B cell (primary cell): ENCODE measurements around the gene SAMD7. TPM values are rescaled to one million over a fixed set of nuclear protein-coding genes. Genes with fewer than 3 reads are reported as not detected.

ENCODE experiments used
- ATAC-seq: fragments of 200-7000 bp; cut with Tn5 transposase; one replicate; pipeline ENCODE4 v1.10.0; 2021; ENCODE audit warnings: low read depth, mild to moderate bottlenecking, moderate number of reproducible peaks, moderate library complexity
- CTCF ChIA-PET: fragments of 350-600 bp; sonication (Branson Sonifier 250); formaldehyde crosslinking; loops from one replicate; lab custom pipeline; 2021; ENCODE audit warnings: antibody characterized with exemption, inconsistent platforms; lab: Charles Lee
- POLR2A ChIA-PET: fragments of 350-600 bp; sonication (Branson Sonifier 250); formaldehyde crosslinking; loops from one replicate; lab custom pipeline; 2021; ENCODE audit warnings: antibody characterized with exemption; lab: Charles Lee
- DNase-seq: peaks from one replicate; pipeline ENCODE4 v3.0.0; 2013
- H2AFZ ChIP-seq: 2 replicates; pipeline ENCODE4 v1.6.1; 2012; ENCODE audit warnings: mild to moderate bottlenecking, low read depth, low read length; ENCODE audit not compliant: insufficient read depth, poor library complexity, severe bottlenecking
- H3K27ac ChIP-seq, 2 donors: 1 replicate in 1 of 2; 2 replicates in 1 of 2; pipeline ENCODE4 v1.5.1; 2012 to 2013; ENCODE audit warnings: low read length in 2 of 2, mild to moderate bottlenecking in 2 of 2, moderate library complexity in 1 of 2
- H3K27me3 ChIP-seq, 4 experiments: fragments of 200-600 bp in 1 of 4; sonication (generic) in 1 of 4; replicated peaks in 1 of 4; 1 replicate in 2 of 4; 2 replicates in 2 of 4; pipeline versions ENCODE4 v1.6.1 to v1.7.0; 2013 to 2016; ENCODE audit warnings: low read length in 3 of 4, mild to moderate bottlenecking in 2 of 4, mixed read lengths in 1 of 4, moderate library complexity in 1 of 4; ENCODE audit not compliant: insufficient read depth in 4 of 4, control insufficient read depth in 3 of 4; ENCODE audit errors: control extremely low read depth in 1 of 4
- H3K36me3 ChIP-seq, 2 experiments: replicated peaks in 1 of 2; 1 replicate in 1 of 2; 2 replicates in 1 of 2; pipeline versions ENCODE4 v1.6.1 to v1.7.1; 2013; ENCODE audit warnings: low read length in 1 of 2; ENCODE audit not compliant: insufficient read depth in 2 of 2, control insufficient read depth in 1 of 2; ENCODE audit errors: control extremely low read depth in 1 of 2, extremely low read depth in 1 of 2
- H3K4me1 ChIP-seq, 2 donors: fragments of 200-600 bp in 1 of 2; sonication (generic) in 1 of 2; 1 replicate in 1 of 2; 2 replicates in 1 of 2; pipeline versions ENCODE4 v1.5.1 to v1.6.1; 2013 to 2017; ENCODE audit warnings: low read length in 2 of 2; ENCODE audit not compliant: control insufficient read depth in 2 of 2, insufficient read depth in 2 of 2
- H3K4me2 ChIP-seq: replicated peaks from 2 replicates; pipeline ENCODE3; 2012; ENCODE audit warnings: mild to moderate bottlenecking, low read depth, low read length; ENCODE audit not compliant: poor library complexity, severe bottlenecking
- H3K4me3 ChIP-seq, 5 experiments: fragments of 200-600 bp in 1 of 5; sonication (generic) in 1 of 5; 1 replicate in 3 of 5; 2 replicates in 2 of 5; pipeline versions ENCODE4 v1.5.1 to v1.7.0; 2011 to 2016; ENCODE audit warnings: low read length in 4 of 5, mild to moderate bottlenecking in 4 of 5, low read depth in 2 of 5, control low read depth in 1 of 5, moderate library complexity in 1 of 5; ENCODE audit not compliant: insufficient read depth in 1 of 5; ENCODE audit errors: control extremely low read depth in 1 of 5, extremely low read depth in 1 of 5
- H3K79me2 ChIP-seq: fragments of 200-600 bp; sonication (generic); one replicate; pipeline ENCODE4 v1.6.0; 2016; ENCODE audit warnings: low read length; ENCODE audit not compliant: control insufficient read depth, insufficient read depth
- H3K9ac ChIP-seq: fragments of 200-600 bp; sonication (generic); 2 replicates; pipeline ENCODE4 v1.6.1; 2017; ENCODE audit warnings: mild to moderate bottlenecking, low read length, moderate library complexity
- H3K9me3 ChIP-seq, 3 donors: one replicate each; pipeline versions ENCODE4 v1.6.1 to v1.7.1; 2013; ENCODE audit warnings: low read length in 2 of 3; ENCODE audit not compliant: control insufficient read depth in 2 of 3, insufficient read depth in 1 of 3; ENCODE audit errors: control extremely low read depth in 1 of 3
- H4K20me1 ChIP-seq: 2 replicates; pipeline ENCODE4 v1.6.0; 2012; ENCODE audit warnings: mild to moderate bottlenecking, low read length; ENCODE audit not compliant: insufficient read depth, control insufficient read depth, poor library complexity, severe bottlenecking
- H3K27ac Mint-ChIP-seq: one replicate; pipeline ENCODE4 v1.8.0; 2021; ENCODE audit warnings: mixed read lengths
- H3K27me3 Mint-ChIP-seq: one replicate; pipeline ENCODE4 v1.8.0; 2021; ENCODE audit warnings: mixed read lengths
- H3K4me1 Mint-ChIP-seq: one replicate; pipeline ENCODE4 v1.8.0; 2021; ENCODE audit warnings: mixed read lengths
- H3K4me3 Mint-ChIP-seq: one replicate; pipeline ENCODE4 v1.8.0; 2021; ENCODE audit warnings: mixed read lengths
- H3K9me3 Mint-ChIP-seq: one replicate; pipeline ENCODE4 v1.8.0; 2022; ENCODE audit warnings: mixed read lengths; ENCODE audit not compliant: insufficient read depth
- EZH2 ChIP-seq: IDR thresholded peaks from 2 replicates; pipeline ENCODE4 v1.6.1; 2012; ENCODE audit warnings: borderline replicate concordance, low read depth, mild to moderate bottlenecking, moderate library complexity, low read length; ENCODE audit not compliant: insufficient read depth, poor library complexity, severe bottlenecking
- WGBS: methylation state at CpG from one replicate; pipeline ENCODE4 v1.1.5; 2013; ENCODE audit warnings: missing lambda C conversion rate; ENCODE audit not compliant: insufficient coverage; 5-methylcytosine and 5-hydroxymethylcytosine counted together
- intact Hi-C: fragments of 100-400 bp; cut with micrococcal nuclease; formaldehyde crosslinking; loops from one replicate; pipeline ENCODE4 v1.10.0; 2022
- polyA plus RNA-seq: library from polyadenylated mRNA; depleted of rRNA; stranded (reverse); fragments of >200 nt; gene quantifications from 2 replicates; pipeline ENCODE4 v1.2.3, GENCODE V29; 2012
- total RNA-seq, 2 donors: library from RNA; stranded (reverse); fragments of 120-200 nt in 1 of 2; gene quantifications; 1 replicate in 1 of 2; 2 replicates in 1 of 2; pipeline versions ENCODE4 v1.2.3 to v1.2.4, GENCODE V29; 2013 to 2022
- TF ChIP-seq, protein P1 (sequence below): fragments of 200-600 bp; IDR thresholded peaks from one replicate; pipeline ENCODE4 v1.8.0; 2022; ENCODE audit warnings: antibody characterized with exemption, mild to moderate bottlenecking

The SAMD7 gene
- total and polyA plus RNA-seq, 2 donors (not counting 1 experiment from before 2014, with no cell fraction given): not detected

DNA sequence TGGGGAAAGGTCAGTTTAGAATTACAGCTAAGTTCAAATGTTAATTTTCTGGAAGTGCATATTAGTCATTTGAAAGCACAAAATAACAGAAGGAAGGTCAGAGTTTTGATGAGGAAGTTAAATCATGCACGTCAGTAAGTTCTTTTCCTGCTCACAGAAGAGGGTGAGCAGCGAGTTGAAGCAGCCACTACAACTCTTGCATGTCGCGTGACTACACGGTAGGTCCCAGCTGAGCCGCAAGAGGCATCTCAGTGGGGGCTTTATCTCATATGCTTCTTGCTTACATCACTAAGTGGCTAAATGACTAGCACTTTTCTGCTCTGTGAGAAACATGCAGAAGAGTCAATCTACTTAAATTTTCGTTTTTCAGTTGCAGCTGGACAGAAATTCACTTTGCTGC lies 33.9 kb downstream of the SAMD7 start:
- no peaks in the 10 kb centered on the region for H4K20me1 ChIP-seq
- intact Hi-C loops: loop anchor here (1.0 to 10.0 kb wide), 3 partner anchors 13 to 281 kb away; partner anchors contain the start of genes MECOM and SEC62
- H3K27ac ChIP-seq: peak overlapping the region; percentile 79 to 81
- H3K9ac ChIP-seq: peak overlapping the region; percentile 26
- H3K9me3 Mint-ChIP-seq: no peaks in the 10 kb centered on the region
- no peaks in the 10 kb centered on the region for H3K27me3 Mint-ChIP-seq
- WGBS: 0% methylated on average over 7 of the region's 7 CpGs
- H3K36me3 ChIP-seq: no peaks in the 10 kb centered on the region
- peak overlapping the region; percentile 91 for H3K27ac Mint-ChIP-seq
- H3K4me3 Mint-ChIP-seq: peak overlapping the region; percentile 79
- ATAC-seq: peak; percentile 91
- peaks cover 87% of the 10 kb centered on the region for H3K4me1 Mint-ChIP-seq
- peak overlapping the region in 3 of 5 experiments; percentile 13 to 38 (median 15) for H3K4me3 ChIP-seq
- H3K4me2 ChIP-seq: peak overlapping the region; percentile 68
- peaks cover 82 to 88% of the 10 kb centered on the region in 2 donors for H3K4me1 ChIP-seq
- peaks cover 0 to 4% (median 0%) of the 10 kb centered on the region in 3 donors for H3K9me3 ChIP-seq
- ChIA-PET POLR2A (interaction anchor here (1.0 to 2.2 kb wide), 4 partner anchors 9 to 411 kb away, joined by 4 to 16 read pairs (median 8); partner anchors contain the start of gene SEC62), CTCF (interaction anchor here (0.8 to 10.1 kb wide), 4 partner anchors 9 to 21 kb away, joined by 3 to 103 read pairs (median 41); partner anchors contain the start of gene SEC62)
- H3K79me2 ChIP-seq: peaks cover 3% of the 10 kb centered on the region
- H2AFZ ChIP-seq: no peak overlapping the region
- H3K27me3 ChIP-seq: no peaks in the 10 kb centered on the region
- DNase-seq: peak; percentile 93
- TF ChIP-seq, protein P1, sequence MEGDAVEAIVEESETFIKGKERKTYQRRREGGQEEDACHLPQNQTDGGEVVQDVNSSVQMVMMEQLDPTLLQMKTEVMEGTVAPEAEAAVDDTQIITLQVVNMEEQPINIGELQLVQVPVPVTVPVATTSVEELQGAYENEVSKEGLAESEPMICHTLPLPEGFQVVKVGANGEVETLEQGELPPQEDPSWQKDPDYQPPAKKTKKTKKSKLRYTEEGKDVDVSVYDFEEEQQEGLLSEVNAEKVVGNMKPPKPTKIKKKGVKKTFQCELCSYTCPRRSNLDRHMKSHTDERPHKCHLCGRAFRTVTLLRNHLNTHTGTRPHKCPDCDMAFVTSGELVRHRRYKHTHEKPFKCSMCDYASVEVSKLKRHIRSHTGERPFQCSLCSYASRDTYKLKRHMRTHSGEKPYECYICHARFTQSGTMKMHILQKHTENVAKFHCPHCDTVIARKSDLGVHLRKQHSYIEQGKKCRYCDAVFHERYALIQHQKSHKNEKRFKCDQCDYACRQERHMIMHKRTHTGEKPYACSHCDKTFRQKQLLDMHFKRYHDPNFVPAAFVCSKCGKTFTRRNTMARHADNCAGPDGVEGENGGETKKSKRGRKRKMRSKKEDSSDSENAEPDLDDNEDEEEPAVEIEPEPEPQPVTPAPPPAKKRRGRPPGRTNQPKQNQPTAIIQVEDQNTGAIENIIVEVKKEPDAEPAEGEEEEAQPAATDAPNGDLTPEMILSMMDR: peak; percentile 11
- TF ChIP-seq EZH2: no peak

DNA sequence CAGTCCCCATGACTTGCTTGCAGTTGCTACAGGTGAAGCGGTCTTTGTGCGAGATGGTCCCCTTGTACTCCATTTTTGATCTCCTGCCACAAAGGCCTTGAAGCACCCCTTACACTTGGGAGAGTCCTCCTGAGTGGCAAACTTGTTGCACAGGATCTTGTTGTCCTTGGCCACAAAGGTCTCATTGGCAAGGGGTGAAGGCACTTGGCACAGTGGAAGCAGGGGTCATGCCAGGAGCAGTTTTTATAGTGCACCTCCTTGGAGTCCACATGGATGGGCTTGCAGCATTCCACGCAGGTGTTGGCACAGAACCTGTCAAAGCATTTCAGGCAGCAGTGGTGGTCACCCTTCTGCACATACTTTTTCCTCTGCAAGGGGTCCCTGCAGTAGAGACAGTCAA lies 35.0 kb downstream of the SAMD7 start:
- TF ChIP-seq, protein P1: no peak
- TF ChIP-seq EZH2: no peak
- 100% methylated on average over 3 of the region's 3 CpGs for WGBS
- POLR2A ChIA-PET: interaction anchor here (0.7 to 2.2 kb wide), 4 partner anchors 20 to 410 kb away, joined by 3 to 16 read pairs (median 4); partner anchors contain the start of gene SEC62
- CTCF ChIA-PET: interaction anchor here (0.8 to 10.1 kb wide), 4 partner anchors 13 to 84 kb away, joined by 3 to 103 read pairs (median 40); partner anchors contain the start of gene SEC62
- Histone ChIP-seq H3K9ac (no peak overlapping the region), H3K27me3 (no peaks in the 10 kb centered on the region), H4K20me1 (no peaks in the 10 kb centered on the region), H3K4me2 (peak overlapping the region; percentile 68), H3K4me1 (peaks cover 74 to 80% of the 10 kb centered on the region in 2 donors), H3K36me3 (no peaks in the 10 kb centered on the region), H3K27ac (peak overlapping the region; percentile 79 to 81), H3K9me3 (peaks cover 0 to 4% (median 0%) of the 10 kb centered on the region in 3 donors), H3K4me3 (no peak overlapping the region), H3K79me2 (peaks cover 7% of the 10 kb centered on the region), H2AFZ (no peak overlapping the region)
- Mint-ChIP-seq H3K27me3 (no peaks in the 10 kb centered on the region), H3K4me3 (peak overlapping the region; percentile 29), H3K4me1 (peaks cover 80% of the 10 kb centered on the region), H3K9me3 (no peaks in the 10 kb centered on the region), H3K27ac (peak overlapping the region; percentile 91)
- intact Hi-C loops: loop anchor here (10.0 kb wide), 1 partner anchor 282 kb away; the partner anchor contains the start of gene MECOM
- no peak for DNase-seq
- ATAC-seq: no peak
